ENCODE results near the gene CLASRP. TPM values are rescaled to one million over a fixed set of nuclear protein-coding genes. Genes with fewer than 3 reads are reported as not detected.
A peak's percentile ranks its signal among the peaks of the same experiment; 100 is the strongest.

The CLASRP gene
- total RNA-seq, 1 experiment from 2014 or later, result 126 TPM

- intact Hi-C loops (cut with micrococcal nuclease; ENCODE audit: unreplicated experiment), result no loop called here
- H3K9me3 Mint-ChIP-seq (ENCODE audit: low read depth, unreplicated experiment), result no peaks in the 10 kb centered on the region
- BruUV-seq (replicated peaks), result no TSS peak
- no peak for TF ChIP-seq CTCF (IDR thresholded peaks at IDR 0.05; ENCODE audit: unreplicated experiment)
- CTCF ChIA-PET, result interaction anchor here (0.6 to 1.2 kb wide), 6 partner anchors 26 to 841 kb away, joined by 3 to 8 read pairs (median 3); partner anchors contain the start of genes BLOC1S3 and TRAPPC6A
- no peaks in the 10 kb centered on the region for H3K27me3 Mint-ChIP-seq (ENCODE audit: unreplicated experiment)
- H3K4me3 Mint-ChIP-seq (ENCODE audit: low read depth, unreplicated experiment), result peak within 1 kb of the TSS; percentile 75
- peaks cover 9% of the 10 kb centered on the region for H3K4me1 Mint-ChIP-seq (ENCODE audit: low read depth, unreplicated experiment)
- peak; percentile 99 for DNase-seq
- peak within 1 kb of the TSS; percentile 78 for H3K27ac Mint-ChIP-seq (ENCODE audit: unreplicated experiment)
- H3K36me3 Mint-ChIP-seq (ENCODE audit: insufficient read depth, unreplicated experiment), result peaks cover 31% of the 10 kb centered on the region
Observed at GRCh38 chr19:45001087-45001739, 37.6 kb upstream of the CLASRP start, which contains the start of gene RELB. Gene RELB (plus strand): TSS chr19:45001464. CDS start chr19:45001580, 116 bp downstream.

GRCh38 chr19:45003485-45003884, 35.4 kb upstream of the CLASRP start:
- Mint-ChIP-seq H3K9me3 (ENCODE audit: low read depth, unreplicated experiment) (no peaks in the 10 kb centered on the region), H3K4me3 (ENCODE audit: low read depth, unreplicated experiment) (no peak overlapping the region), H3K4me1 (ENCODE audit: low read depth, unreplicated experiment) (peaks cover 9% of the 10 kb centered on the region), H3K36me3 (ENCODE audit: insufficient read depth, unreplicated experiment) (peaks cover 49% of the 10 kb centered on the region), H3K27ac (ENCODE audit: unreplicated experiment) (no peak overlapping the region), H3K27me3 (ENCODE audit: unreplicated experiment) (no peaks in the 10 kb centered on the region)
- DNase-seq, result no peak
- intact Hi-C loops (cut with micrococcal nuclease; ENCODE audit: unreplicated experiment), result no loop called here
- CTCF ChIA-PET, result no interaction called here
- BruUV-seq (replicated peaks), result TSS peak; percentile 31
- TF ChIP-seq CTCF (IDR thresholded peaks at IDR 0.05; ENCODE audit: unreplicated experiment), result no peak

GRCh38 chr19:45005787-45006186, 33.1 kb upstream of the CLASRP start:
- H3K4me1 Mint-ChIP-seq (ENCODE audit: low read depth, unreplicated experiment), result peaks cover 9% of the 10 kb centered on the region
- no peaks in the 10 kb centered on the region for H3K9me3 Mint-ChIP-seq (ENCODE audit: low read depth, unreplicated experiment)
- no peak for DNase-seq
- H3K36me3 Mint-ChIP-seq (ENCODE audit: insufficient read depth, unreplicated experiment), result peaks cover 56% of the 10 kb centered on the region
- H3K4me3 Mint-ChIP-seq (ENCODE audit: low read depth, unreplicated experiment), result no peak overlapping the region
- no peak for TF ChIP-seq CTCF (IDR thresholded peaks at IDR 0.05; ENCODE audit: unreplicated experiment)
- CTCF ChIA-PET, result no interaction called here
- H3K27me3 Mint-ChIP-seq (ENCODE audit: unreplicated experiment), result no peaks in the 10 kb centered on the region
- intact Hi-C loops (cut with micrococcal nuclease; ENCODE audit: unreplicated experiment), result no loop called here
- no TSS peak for BruUV-seq (replicated peaks)
- H3K27ac Mint-ChIP-seq (ENCODE audit: unreplicated experiment), result no peak overlapping the region

GRCh38 chr19:45008552-45008951, 30.3 kb upstream of the CLASRP start:
- Mint-ChIP-seq H3K4me3 (ENCODE audit: low read depth, unreplicated experiment) (no peak overlapping the region), H3K4me1 (ENCODE audit: low read depth, unreplicated experiment) (no peaks in the 10 kb centered on the region), H3K27ac (ENCODE audit: unreplicated experiment) (no peak overlapping the region), H3K27me3 (ENCODE audit: unreplicated experiment) (no peaks in the 10 kb centered on the region), H3K9me3 (ENCODE audit: low read depth, unreplicated experiment) (no peaks in the 10 kb centered on the region), H3K36me3 (ENCODE audit: insufficient read depth, unreplicated experiment) (peaks cover 48% of the 10 kb centered on the region)
- intact Hi-C loops (cut with micrococcal nuclease; ENCODE audit: unreplicated experiment), result no loop called here
- TF ChIP-seq CTCF (IDR thresholded peaks at IDR 0.05; ENCODE audit: unreplicated experiment), result no peak
- CTCF ChIA-PET, result interaction anchor here (0.6 kb wide), 1 partner anchor 317 kb away, joined by 5 read pairs; no protein-coding TSS in a partner anchor
- DNase-seq, result no peak
- no TSS peak for BruUV-seq (replicated peaks)
